Glomerular visceral epithelial cell (primary cell): ENCODE measurements around the gene SUZ12.
"Not testable (repeated sequence)": the region's sequence is repeated elsewhere in the genome, so short reads cannot be mapped to it uniquely, and the experiment has no call there.

ENCODE experiments used
- DNase-seq: peaks from one replicate; pipeline ENCODE4 v3.0.0-alpha.2; 2016; ENCODE audit errors: extremely low spot score

The SUZ12 gene

DNA sequence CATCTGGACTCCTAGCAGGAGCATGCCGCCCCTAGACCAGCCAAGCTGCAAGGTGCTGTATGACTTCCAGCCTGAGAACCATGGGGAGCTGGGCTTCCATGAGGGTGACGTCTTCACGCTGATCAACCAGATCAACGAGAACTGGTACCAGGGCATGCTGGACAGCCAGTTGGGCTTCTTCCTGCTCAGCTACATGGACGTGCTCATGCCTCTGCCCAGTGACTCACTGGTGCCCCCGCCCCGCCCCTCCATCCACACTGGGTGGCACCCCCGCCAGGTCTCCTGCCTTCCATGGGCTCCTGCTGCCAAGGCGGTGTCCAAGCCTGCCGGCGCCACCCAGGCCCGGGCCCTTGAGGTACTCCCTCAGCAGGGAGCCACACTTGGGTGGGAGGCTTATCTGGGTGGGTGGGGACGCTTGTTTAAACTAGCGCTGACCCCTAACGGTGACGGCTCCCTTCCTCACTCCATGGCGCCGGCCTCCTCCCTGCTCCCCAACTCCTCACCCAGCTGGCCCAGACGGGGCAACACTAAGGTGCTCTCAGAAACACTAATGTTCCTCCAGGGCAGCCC, 104.6 kb downstream of the SUZ12 start:
- not testable (repeated sequence) for DNase-seq

DNA sequence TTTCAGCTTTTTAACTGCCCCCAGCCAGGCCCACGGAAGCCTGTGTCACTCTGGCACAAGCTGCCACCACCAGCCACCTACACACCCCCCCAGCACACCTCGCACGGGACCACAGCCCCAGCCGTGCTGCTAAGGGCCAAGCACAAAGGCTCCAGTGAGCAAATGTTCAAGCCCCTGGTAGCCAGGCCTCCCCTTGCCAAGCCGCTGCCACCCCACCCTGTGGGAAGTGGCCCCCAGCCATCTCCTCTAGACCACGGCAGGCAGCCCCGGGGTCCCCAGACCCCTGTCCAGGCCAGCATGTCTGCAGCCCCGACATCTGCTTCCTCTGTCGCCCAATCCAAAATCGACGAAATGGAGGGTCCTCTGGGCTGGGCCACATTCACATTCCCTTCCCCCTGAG, 105.5 kb downstream of the SUZ12 start:
- DNase-seq, result not testable (repeated sequence)

DNA sequence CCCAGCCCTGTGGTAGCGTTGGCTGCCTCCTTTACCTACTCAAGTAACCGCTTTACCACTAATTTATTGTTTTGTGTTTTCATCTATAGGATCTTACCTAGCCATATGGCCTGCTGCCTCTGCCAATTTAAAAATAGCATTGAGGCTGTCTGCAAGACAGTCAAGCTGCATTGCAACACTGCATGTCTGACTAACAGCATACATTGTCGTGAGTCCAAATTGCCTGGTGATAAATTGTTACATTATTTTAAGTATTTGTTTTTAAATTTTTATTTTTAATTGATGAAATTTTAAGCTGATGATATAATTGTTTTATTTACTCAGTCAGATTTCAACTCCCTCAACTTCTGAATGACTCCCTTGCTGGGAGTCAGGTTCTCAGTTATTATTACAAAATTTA, 108.8 kb downstream of the SUZ12 start:
- DNase-seq, result not testable (repeated sequence)

DNA sequence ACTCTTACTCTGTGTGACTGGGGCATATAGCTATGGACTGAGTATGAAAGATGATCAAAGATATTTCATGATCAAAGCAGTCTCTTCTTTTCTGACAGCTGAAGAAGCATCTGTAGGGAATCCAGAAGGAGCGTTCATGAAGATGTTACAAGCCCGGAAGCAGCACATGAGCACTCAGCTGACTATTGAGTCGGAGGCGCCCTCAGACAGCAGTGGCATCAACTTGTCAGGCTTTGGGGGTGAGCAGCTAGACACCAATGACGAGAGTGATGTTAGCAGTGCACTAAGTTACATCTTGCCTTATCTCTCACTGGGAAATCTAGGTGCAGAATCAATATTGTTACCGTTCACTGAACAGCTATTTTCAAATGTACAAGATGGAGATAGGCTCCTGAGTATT, 110.9 kb downstream of the SUZ12 start:
- DNase-seq, result not testable (repeated sequence)
